GM11168 (cell line): ENCODE data around the gene PRKAG2.

Experiments used
- in situ Hi-C: fragments of 300-500 bp; cut with MboI; formaldehyde crosslinking; loops from one replicate; pipeline ENCODE4 v1.12.0; 2022; ENCODE audit warnings: low sequenced_read_pairs; ENCODE audit not compliant: unreplicated experiment

PRKAG2 gene

DNA sequence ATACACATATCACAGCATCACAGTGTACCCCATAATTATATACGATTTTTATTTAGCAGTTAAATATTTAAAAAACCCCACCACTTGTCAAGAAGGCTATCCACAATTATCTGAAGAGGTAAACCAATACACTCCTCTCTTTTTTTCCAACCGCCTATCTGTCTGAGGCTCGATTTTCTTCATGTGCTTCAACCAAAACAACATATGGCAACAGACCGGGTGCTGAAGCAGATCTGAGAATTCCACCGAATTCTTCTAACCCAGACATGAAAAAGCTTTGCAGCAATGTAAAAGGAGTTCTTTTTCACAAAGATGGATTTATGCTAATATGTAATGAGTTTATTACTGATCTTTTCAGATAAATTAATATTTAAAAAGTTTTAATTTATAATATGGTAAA lies 224.8 kb downstream of the PRKAG2 start:
- in situ Hi-C loops, result no loop called here

- in situ Hi-C loops, result no loop called here
Measured at GRCh38 chr7:151650161-151650560, 226.8 kb downstream of the PRKAG2 start.

GRCh38 chr7:151648429-151648828 lies 228.5 kb downstream of the PRKAG2 start:
- in situ Hi-C loops, result no loop called here

- in situ Hi-C loops, result no loop called here
Measured at GRCh38 chr7:151647874-151648273, 229.0 kb downstream of the PRKAG2 start.

GRCh38 chr7:151647006-151647405 lies 229.9 kb downstream of the PRKAG2 start:
- in situ Hi-C loops, result no loop called here

DNA sequence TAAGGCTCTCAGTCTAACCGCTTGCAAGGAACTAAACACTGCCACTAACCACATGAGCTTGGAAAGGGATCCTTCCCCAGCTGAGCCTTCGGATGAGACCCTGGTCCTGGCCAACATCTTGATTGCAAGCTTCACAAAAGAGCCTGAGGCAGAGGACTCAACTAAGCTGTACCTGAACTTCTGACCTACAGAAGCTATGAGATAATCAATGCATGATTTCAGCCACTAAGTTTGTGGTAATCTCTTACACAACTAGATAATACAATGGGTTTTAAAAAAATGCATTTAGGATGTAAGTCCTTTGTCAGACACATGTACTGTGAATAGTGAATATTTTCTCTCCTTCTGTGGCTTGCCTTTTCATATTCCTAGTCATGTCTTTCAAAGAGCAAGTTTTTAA lies 231.6 kb downstream of the PRKAG2 start:
- in situ Hi-C loops, result no loop called here

- in situ Hi-C loops, result no loop called here
Measured at GRCh38 chr7:151644554-151644953, 232.4 kb downstream of the PRKAG2 start.

DNA sequence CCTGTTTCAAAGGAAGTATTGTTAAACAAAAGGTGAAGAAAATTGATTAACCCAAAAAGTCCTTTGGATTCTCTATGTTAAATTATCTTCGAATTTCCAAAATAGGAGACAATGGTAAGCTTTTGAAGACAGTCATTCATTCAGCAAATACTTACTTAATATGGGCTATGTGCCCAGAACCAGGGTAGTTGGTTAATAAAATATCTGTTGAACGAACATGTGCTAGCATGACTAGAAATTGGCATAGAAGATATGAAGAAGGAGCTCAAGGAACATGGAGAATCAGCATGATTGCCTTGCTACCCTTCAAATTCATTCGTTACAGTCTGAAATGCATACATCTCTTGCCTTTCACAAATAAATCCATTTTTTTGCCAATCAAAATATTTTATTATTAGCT lies 234.2 kb downstream of the PRKAG2 start:
- in situ Hi-C loops, result no loop called here

- in situ Hi-C loops, result no loop called here
Measured at GRCh38 chr7:151641587-151641986, 235.3 kb downstream of the PRKAG2 start.

GRCh38 chr7:151637781-151638261 lies 239.1 kb downstream of the PRKAG2 start:
- in situ Hi-C loops, result no loop called here

DNA sequence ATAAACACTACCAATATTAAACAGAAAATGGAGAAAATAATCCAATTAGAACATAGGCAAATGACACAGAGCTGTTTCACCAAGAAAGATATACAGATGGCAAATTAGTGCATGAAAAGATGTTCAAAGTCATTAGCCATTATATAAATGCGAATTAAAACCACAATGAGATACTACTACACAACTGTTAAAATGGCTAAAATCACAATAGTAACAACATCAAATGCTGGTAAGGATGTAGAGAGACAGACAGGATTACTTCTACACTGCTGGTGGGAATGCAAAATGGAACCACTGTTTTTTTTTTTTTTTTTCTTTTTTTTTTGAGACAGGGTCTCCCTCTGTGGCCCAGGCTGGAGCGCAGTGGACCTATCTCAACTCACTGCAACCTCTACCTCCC lies 242.3 kb downstream of the PRKAG2 start:
- in situ Hi-C loops, result no loop called here

- in situ Hi-C loops, result no loop called here
Measured at GRCh38 chr7:151633516-151633812, 243.5 kb downstream of the PRKAG2 start.

GRCh38 chr7:151632750-151633515 lies 244.0 kb downstream of the PRKAG2 start:
- in situ Hi-C loops, result no loop called here

- in situ Hi-C loops, result no loop called here
Measured at GRCh38 chr7:151631953-151632749, 244.8 kb downstream of the PRKAG2 start.

DNA sequence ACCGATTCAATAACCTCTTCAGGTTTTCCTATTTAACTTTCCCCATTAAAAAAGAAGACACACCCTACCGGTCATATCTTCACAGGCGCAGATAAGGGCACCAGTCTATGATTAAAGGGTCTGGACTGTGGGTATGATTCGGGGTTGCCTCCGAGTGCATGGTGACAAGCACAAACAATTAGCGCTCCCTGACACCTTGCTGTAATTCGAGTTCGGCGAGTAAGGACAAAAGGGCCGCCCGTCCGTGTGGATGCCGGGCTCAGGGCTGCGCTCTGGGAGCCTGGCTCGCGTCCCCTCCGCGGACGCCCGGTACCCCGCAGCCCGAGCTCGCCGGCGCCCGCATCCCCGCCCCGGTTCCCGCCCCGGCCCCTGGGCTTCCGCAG lies 245.4 kb downstream of the PRKAG2 start:
- in situ Hi-C loops, result no loop called here

- in situ Hi-C loops, result no loop called here
Measured at GRCh38 chr7:151630851-151631569, 245.9 kb downstream of the PRKAG2 start.

GRCh38 chr7:151630358-151630757 lies 246.6 kb downstream of the PRKAG2 start:
- in situ Hi-C loops, result no loop called here

GRCh38 chr7:151629713-151630272 lies 247.1 kb downstream of the PRKAG2 start:
- in situ Hi-C loops, result no loop called here

- in situ Hi-C loops, result no loop called here
Measured at GRCh38 chr7:151628846-151629604, 247.9 kb downstream of the PRKAG2 start.
